Measurements from ENCODE around the gene SLC7A4.

The SLC7A4 gene

DNA sequence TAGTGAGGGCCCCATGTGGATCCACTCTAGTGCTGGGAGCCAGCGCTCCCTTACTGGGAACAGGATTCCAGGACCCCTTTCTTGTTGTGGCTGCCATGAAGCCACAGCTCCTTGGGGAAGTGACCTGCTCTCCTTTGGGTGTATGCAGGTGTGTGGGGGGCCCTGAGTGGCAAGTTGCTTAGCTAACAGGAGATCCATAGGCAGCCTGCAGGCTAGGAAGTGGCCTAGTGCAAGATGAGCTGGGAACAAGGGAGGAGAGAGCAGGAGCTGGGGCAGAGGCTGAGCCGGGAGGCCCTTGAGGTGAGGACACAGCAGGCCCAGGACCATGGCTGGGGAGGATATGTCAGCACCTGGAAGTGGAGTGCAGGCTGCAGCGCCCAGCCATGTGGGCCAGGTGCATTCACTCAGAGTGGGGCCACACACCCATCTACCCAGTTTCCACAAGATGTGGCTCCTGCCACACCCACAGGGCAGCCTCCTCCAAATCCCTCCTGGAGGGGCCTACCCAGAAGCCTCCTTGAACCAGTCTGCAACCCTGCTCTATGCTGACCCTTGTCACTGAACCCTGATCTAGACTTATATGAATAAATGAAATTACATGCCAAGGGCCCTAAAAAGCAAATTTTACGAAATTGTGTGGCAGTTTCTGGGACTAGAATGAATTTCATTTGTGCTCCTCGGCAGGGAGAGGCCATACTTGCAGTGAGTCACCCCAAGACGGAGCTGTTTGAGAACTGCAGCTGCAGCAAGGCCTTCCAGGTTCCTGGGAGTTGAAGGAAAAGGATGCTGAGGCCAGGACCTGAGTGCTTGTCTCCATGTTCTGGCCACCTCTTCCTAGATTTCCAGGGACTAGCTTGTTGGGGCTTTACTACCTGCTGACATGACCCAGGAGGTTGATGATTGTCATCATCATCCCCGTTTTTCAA, 33.7 kb downstream of the SLC7A4 start:
- no peak for DNase-seq (ENCODE audit: low read depth)

DNA sequence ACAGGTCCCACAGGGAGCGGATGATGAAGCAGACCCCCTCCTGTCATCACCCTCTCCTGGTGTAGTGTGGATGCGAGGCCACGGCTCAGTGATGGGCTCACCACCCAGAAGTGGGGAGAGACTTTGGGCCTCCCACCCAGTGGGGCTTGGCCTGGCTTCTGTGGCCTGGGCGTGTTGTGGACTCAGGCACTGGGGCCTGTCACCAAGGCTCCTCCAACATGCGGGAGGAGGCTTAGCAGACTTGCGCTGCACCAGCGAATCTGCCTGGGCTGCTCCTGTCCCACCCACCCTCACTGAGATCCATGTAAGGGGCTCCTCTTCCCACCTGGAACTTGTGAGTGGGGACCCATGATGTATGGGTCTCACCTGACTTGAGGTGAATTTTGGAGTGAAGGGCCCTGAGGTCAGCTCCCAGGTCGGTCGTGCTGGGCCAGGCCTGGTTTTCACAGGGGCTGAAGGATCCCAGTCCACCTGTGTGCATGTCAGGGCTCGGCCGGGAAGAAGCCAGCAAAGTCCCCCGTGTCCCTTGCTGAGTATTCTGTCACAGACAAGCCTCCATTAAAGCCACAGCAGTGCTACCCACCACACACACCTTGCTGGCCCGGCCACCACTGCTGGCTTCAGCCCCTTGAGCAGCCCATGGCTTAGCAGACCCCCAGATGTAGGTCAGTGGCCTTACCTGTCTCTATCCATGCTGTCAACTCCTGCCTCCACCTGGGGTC, 34.7 kb downstream of the SLC7A4 start:
- no peak for DNase-seq (ENCODE audit: low read depth)

- no peak for DNase-seq (ENCODE audit: low read depth)
These were observed 35.5 kb downstream of the SLC7A4 start for GRCh38 chr22:20996598-20997535.

DNA sequence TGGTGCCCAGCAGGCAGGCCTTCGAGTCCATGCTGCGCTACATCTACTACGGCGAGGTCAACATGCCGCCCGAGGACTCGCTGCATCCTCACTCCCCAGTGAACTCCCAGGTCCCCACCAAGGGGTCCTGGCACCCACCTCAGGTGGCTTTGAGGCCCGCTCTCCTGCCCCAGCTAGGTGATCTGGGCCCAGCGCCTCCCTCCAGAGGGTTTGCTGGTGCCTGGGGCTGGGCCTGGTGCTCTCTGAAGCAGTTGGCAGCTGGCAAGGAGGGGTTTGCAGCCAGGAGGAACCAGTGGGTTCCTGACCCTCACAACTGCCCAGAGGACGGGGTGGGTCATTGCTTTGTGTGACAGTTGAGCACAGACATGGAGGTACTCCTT, 36.3 kb downstream of the SLC7A4 start:
- no peak for DNase-seq (ENCODE audit: low read depth)

GRCh38 chr22:20995329-20996030, 36.9 kb downstream of the SLC7A4 start:
- no peak for DNase-seq (ENCODE audit: low read depth)

DNA sequence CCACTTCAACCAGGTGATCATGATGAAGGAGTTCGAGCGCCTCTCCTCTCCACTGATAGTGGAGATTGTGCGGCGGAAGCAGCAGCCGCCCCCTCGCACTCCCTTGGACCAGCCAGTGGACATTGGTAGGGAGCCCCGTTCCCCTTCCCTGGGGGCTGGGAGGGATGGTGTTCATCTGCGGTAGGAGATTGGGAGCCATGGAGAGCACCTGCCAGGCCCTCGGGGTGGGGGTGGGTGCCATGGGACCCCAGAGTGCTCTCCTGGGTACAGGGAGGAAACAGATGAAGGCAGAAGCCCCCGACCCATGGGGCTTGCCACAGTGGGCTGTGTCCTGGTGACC, 37.5 kb downstream of the SLC7A4 start:
- no peak for DNase-seq (ENCODE audit: low read depth)

DNA sequence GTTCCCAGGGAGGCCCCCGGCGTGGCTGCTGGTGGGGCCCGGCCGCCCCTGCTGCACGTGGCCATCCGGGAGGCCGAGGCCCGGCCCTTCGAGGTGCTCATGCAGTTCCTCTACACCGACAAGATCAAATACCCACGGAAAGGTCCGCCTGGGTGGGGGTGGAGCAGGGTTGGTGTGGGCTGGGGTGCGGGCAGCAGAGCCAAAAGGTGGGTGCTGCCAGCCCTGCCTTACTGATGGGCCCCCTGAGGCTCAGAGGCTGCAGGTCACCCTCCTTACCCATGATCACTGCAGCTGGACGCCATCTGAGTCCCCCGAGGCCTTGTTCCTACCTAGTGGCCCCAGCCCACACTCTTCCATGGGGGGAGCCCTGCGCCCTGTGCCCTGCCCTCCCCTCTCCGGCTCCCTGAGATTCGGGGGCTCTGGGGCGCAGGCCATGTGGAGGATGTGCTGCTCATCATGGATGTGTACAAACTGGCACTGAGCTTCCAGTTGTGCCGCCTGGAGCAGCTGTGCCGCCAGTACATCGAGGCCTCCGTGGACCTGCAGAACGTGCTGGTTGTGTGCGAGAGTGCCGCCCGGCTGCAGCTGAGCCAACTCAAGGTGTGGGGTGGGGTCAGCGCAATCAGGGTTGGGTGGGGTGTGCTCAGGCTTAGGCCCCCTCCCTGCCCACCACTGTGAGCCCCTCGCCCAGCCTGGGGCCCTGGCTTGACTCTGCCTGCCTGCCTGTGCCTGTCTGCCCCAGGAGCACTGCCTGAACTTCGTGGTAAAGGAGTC, 38.0 kb downstream of the SLC7A4 start:
- no peak for DNase-seq (ENCODE audit: low read depth)

DNA sequence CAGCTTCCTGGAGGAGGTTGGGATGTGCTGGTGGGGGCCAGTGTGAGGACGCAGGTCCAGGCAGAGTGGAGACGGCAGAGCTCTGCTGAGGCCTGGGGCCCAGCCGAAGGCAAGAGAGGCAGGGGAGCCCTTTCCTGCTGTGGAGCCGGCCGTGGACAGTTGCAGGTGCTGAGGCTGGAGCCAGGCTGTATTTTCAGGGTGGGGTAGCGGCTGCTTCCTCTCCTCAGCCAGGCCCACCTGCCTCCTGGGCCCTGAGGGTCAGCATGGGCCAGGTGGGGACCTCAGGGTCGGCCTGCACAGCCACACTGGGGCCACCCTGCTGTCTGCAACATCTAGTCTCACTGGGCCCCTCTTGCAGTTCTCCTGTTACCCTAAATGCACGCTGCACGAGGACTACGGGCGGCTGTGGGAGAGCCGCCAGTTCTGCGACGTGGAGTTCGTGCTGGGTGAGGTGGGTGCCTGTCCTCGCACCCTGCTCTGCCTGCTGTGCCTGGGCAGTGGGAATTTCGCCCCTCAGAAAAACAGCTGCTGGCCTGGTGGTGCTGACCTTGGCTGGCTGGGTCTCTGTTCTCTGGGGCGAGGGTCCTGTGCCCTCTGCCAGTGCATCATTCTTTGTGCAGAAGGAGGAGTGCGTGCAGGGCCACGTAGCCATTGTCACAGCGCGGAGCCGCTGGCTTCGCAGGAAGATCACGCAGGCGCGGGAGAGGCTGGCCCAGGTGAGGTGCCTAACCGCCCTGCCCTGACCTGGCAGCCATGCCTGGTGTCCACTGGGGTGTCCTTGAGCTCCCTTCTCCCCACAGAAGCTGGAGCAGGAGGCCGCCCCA, 38.8 kb downstream of the SLC7A4 start:
- DNase-seq (ENCODE audit: low read depth), result no peak

DNA sequence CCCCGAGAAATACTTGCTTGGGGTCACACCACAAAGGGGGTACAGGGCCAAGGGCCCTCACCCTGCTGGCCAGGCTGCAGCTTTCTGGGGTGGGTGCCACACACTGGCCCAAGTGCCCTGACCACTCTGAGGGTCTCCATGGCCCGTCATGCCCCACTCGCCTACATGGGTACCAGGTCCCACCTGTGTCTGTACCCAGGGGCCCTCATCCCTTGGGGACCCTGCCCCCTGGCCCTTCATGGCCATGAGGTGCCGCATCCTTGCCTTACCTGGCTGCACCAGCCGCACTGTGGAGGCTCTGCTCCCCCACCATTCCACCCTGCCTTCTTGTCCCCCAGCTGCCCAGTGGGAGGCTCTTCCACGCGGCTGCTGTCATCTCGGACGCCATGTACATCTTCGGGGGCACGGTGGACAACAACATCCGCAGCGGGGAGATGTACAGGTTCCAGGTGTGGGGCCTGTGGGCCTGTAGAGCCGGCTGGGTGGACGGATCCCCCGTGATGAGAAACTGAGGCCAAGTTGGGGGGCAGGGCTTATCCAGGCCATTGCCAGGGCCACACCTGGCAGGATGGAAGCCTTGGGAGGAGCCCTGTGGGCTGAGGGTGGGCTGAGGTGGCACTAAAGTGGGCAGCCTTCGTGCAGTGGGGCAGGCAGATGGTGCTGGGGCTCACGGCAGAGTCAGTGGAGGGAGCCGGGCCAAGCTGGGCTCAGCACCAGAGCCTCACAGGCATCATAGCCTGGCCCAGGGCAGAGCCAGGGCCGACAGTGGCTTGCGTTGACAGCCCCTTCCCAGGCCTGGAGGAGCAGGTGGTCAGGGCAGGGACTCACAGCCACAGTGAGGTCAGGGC, 39.7 kb downstream of the SLC7A4 start:
- DNase-seq (ENCODE audit: low read depth), result no peak

DNA sequence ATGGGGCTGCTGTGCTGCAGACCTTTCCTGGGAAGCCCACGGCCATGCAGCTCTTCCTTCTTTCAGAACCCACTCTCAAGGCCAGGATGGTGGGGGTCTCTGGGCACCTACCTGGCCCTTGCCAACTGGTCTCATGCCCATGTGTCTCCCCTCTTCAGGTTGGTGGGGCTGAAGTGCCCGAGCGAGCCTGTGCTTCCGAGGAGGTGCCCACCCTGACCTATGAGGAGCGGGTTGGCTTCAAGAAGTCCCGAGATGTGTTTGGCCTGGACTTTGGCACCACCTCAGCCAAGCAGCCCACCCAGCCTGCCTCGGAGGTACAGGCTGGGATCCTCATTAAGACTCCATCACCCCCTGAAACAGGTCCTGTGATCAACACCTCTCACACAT, 40.3 kb downstream of the SLC7A4 start:
- no peak for DNase-seq (ENCODE audit: low read depth)

GRCh38 chr22:20991252-20992055, 40.9 kb downstream of the SLC7A4 start:
- DNase-seq (ENCODE audit: low read depth), result no peak

- DNase-seq (ENCODE audit: low read depth), result no peak
These were observed 41.9 kb downstream of the SLC7A4 start for GRCh38 chr22:20990184-20991180.

DNA sequence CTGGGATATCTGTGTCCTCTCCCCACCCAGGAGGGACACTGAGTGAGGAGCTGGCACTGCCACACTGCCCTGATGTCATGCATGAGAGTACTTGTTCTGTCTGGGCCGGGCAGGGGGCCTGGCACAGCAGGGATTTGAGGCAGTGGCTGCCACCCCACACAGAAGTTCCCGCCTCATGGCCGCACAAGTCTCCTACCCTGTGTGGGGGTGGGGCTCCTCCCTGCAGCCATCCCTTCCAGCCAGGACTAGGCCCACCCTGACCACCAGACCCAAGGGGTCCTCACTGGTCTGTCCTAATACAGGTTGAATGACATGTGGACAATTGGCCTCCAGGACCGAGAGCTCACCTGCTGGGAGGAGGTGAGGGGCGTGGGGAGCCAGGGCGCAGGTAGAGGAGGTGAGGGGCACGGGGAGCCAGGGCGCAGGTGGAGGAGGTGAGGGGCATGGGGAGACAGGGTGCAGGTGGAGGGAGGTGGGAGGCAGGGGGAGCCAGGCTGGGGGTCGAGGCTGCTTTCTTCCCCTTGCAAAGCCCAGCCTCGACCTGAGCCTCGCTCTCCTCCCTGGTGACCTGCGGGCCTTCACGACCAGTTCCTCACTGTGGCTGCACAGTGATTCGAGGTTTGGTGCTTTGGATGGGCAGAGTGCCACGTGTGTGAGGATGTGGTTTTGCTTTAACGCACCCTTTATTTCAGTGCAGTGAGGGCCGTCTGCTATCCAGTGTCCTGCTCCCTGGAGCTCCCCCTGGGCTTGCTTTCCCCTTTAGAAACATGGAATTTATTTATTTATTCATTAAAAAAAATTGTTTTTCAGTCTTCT, 42.8 kb downstream of the SLC7A4 start:
- no peak for DNase-seq (ENCODE audit: low read depth)

DNA sequence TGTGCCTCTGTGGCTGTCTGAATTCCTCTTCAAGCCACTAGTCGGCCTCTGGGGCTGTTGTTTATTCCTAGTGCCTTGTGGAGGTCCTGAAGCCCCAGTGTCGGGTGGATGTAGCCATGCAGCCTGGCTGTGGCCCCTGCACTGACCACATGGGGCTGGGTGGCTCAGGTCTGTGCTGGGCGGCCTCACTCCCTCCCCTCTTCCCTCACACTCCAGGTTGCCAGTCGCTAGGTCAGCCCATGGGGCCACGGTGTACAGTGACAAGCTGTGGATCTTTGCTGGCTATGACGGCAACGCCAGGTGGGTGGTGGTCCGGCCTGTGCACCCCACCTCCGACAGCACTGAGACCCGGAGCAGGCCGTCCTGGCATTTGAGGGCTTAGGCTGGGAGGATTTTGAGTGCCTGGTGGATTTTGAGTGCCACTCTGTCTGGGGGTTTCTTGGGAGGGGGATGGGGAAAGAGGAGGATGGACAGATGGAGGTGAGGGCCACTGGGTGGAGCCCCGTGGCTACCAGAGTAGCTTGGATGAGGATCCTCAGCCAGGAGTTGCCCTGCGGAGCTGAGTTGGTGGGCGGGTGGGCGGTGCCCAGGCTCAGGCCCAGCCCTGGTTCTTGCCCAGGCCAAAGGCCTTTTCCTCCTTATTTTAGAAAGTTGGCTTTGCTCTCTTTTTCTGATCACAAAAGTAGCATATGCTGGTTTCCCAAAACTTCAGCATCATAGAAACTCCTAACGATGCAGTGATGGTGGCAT, 43.6 kb downstream of the SLC7A4 start:
- DNase-seq (ENCODE audit: low read depth), result no peak

DNA sequence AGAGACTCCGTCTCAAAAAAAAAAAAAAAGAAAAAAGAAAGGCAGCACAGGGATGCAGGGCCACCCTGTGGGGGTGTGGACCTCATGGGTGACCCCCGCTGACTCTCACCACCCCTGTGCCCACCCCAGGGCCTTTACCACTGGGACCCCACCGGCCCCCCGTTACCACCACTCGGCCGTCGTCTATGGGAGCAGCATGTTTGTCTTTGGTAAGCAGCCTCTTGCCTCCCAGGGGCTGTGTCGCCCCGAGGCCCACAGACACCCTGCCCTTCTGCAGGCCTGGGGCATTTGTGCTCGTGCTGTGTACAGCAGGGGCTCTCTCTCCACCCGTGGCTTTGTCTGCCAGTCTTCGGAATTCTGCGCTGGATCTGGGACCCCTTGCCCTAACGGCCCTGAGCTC, 45.0 kb downstream of the SLC7A4 start:
- DNase-seq (ENCODE audit: low read depth), result no peak
